GM12878 (cell line): ENCODE measurements around the gene STARD13. TPM values are rescaled to one million over a fixed set of nuclear protein-coding genes. Genes with fewer than 3 reads are reported as not detected.

Experiments
- CBX3 ChIP-seq: fragments of 200-600 bp; sonication (generic); IDR thresholded peaks from 2 replicates; pipeline ENCODE4 v1.6.1; 2016; ENCODE audit warnings: low read depth, borderline replicate concordance
- IKZF1 ChIP-seq: fragments of 450-650 bp; conservative IDR thresholded peaks from 2 replicates; pipeline ENCODE4 v1.6.1; 2017; ENCODE audit warnings: antibody characterized with exemption, mild to moderate bottlenecking
- NBN ChIP-seq: fragments of 450-650 bp; IDR thresholded peaks from 2 replicates; pipeline ENCODE4 v1.6.1; 2016
- WRNIP1 ChIP-seq: IDR thresholded peaks from 2 replicates; pipeline ENCODE4 v1.6.1; 2011; ENCODE audit warnings: low read depth, low read length, improper control_type of control experiment, borderline replicate concordance
- ZNF207 ChIP-seq: fragments of 450-650 bp; IDR thresholded peaks from 2 replicates; pipeline ENCODE4 v1.6.1; 2014; ENCODE audit warnings: antibody characterized with exemption, mild to moderate bottlenecking, borderline replicate concordance
- ZNF687 ChIP-seq: fragments of 450-650 bp; IDR thresholded peaks from 2 replicates; pipeline ENCODE4 v1.6.1; 2017; ENCODE audit warnings: mild to moderate bottlenecking, moderate library complexity
- ZSCAN29 ChIP-seq: fragments of 450-650 bp; IDR thresholded peaks from 2 replicates; pipeline ENCODE4 v1.6.1; 2017; ENCODE audit warnings: mild to moderate bottlenecking, moderate library complexity
- polyA plus RNA-seq, 11 experiments: library from polyadenylated mRNA; depleted of rRNA in 4 of 11; unstranded in 6 of 11; stranded (reverse) in 5 of 11; fragments of >200 nt; fragmentation: Nextera tagmentation in 4 of 11; fragmentation: Illumina TruSeq in 1 of 11; extraction: Ambion mirVana in 4 of 11; extraction: Trizol in 1 of 11; gene quantifications; 1 replicate in 1 of 11; 2 replicates in 10 of 11; pipeline versions ENCODE4 v1.2.1 to v1.2.3, GENCODE V29; 2011 to 2016; ENCODE audit warnings: inconsistent platforms in 2 of 11, missing spikeins in 2 of 11, low read depth in 1 of 11
- total RNA-seq, 4 experiments: library from RNA; depleted of rRNA in 3 of 4; stranded (reverse); fragments of >200 nt in 3 of 4; fragmentation: Illumina TruSeq in 1 of 4; extraction: Trizol in 1 of 4; gene quantifications; 2 replicates each; pipeline versions ENCODE4 v1.2.1 to v1.2.3, GENCODE V29; 2013 to 2021
- TF ChIP-seq, protein P1 (sequence below): IDR thresholded peaks from 2 replicates; pipeline ENCODE4 v1.6.1; 2012; ENCODE audit warnings: improper control_type of control experiment, low read depth, low read length; ENCODE audit not compliant: insufficient replicate concordance
- TF ChIP-seq, protein P2 (sequence below): fragments of 450-650 bp; formaldehyde crosslinking; IDR thresholded peaks from 2 replicates; pipeline ENCODE4 v1.5.0; 2022; ENCODE audit warnings: mild to moderate bottlenecking, missing genetic modification characterization
- TF ChIP-seq, protein P3 (sequence below): fragments of 450-650 bp; IDR thresholded peaks from 2 replicates; pipeline ENCODE4 v1.6.1; 2016; ENCODE audit warnings: mild to moderate bottlenecking

STARD13 gene
- total and polyA plus RNA-seq, 10 of the 15 experiments (the other 5 are each of a cell fraction or from before 2014, with no cell fraction given): 4.0 to 41.6 (median 10.1) TPM

DNA sequence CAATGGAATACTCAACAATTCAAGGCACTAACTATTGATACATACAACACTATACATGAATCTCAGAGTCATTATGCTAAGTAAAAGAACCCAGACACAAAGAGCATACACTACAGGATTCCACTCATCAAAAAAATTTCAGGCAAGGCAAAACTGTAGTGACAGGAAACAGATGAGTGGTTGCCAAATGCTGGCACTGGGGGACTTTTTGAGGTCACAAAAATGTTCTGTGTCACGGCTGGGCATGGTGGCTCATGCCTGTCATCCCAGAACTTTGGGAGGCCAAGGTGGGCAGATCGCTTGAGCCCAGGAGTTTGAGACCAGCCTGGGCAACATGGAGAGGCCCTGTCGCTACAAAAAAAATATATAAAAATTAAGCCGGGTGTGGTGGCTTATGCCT, 139.9 kb downstream of the STARD13 start (continued):
- TF ChIP-seq, protein P1, sequence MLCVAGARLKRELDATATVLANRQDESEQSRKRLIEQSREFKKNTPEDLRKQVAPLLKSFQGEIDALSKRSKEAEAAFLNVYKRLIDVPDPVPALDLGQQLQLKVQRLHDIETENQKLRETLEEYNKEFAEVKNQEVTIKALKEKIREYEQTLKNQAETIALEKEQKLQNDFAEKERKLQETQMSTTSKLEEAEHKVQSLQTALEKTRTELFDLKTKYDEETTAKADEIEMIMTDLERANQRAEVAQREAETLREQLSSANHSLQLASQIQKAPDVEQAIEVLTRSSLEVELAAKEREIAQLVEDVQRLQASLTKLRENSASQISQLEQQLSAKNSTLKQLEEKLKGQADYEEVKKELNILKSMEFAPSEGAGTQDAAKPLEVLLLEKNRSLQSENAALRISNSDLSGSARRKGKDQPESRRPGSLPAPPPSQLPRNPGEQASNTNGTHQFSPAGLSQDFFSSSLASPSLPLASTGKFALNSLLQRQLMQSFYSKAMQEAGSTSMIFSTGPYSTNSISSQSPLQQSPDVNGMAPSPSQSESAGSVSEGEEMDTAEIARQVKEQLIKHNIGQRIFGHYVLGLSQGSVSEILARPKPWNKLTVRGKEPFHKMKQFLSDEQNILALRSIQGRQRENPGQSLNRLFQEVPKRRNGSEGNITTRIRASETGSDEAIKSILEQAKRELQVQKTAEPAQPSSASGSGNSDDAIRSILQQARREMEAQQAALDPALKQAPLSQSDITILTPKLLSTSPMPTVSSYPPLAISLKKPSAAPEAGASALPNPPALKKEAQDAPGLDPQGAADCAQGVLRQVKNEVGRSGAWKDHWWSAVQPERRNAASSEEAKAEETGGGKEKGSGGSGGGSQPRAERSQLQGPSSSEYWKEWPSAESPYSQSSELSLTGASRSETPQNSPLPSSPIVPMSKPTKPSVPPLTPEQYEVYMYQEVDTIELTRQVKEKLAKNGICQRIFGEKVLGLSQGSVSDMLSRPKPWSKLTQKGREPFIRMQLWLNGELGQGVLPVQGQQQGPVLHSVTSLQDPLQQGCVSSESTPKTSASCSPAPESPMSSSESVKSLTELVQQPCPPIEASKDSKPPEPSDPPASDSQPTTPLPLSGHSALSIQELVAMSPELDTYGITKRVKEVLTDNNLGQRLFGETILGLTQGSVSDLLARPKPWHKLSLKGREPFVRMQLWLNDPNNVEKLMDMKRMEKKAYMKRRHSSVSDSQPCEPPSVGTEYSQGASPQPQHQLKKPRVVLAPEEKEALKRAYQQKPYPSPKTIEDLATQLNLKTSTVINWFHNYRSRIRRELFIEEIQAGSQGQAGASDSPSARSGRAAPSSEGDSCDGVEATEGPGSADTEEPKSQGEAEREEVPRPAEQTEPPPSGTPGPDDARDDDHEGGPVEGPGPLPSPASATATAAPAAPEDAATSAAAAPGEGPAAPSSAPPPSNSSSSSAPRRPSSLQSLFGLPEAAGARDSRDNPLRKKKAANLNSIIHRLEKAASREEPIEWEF: no peak
- 0 out of 2 replicates have a peak, but pooled peaks have one; percentile 20 for TF ChIP-seq IKZF1
- peak; percentile 9; the same call in 1 of the 2 replicates for TF ChIP-seq ZNF687
- TF ChIP-seq, protein P2, sequence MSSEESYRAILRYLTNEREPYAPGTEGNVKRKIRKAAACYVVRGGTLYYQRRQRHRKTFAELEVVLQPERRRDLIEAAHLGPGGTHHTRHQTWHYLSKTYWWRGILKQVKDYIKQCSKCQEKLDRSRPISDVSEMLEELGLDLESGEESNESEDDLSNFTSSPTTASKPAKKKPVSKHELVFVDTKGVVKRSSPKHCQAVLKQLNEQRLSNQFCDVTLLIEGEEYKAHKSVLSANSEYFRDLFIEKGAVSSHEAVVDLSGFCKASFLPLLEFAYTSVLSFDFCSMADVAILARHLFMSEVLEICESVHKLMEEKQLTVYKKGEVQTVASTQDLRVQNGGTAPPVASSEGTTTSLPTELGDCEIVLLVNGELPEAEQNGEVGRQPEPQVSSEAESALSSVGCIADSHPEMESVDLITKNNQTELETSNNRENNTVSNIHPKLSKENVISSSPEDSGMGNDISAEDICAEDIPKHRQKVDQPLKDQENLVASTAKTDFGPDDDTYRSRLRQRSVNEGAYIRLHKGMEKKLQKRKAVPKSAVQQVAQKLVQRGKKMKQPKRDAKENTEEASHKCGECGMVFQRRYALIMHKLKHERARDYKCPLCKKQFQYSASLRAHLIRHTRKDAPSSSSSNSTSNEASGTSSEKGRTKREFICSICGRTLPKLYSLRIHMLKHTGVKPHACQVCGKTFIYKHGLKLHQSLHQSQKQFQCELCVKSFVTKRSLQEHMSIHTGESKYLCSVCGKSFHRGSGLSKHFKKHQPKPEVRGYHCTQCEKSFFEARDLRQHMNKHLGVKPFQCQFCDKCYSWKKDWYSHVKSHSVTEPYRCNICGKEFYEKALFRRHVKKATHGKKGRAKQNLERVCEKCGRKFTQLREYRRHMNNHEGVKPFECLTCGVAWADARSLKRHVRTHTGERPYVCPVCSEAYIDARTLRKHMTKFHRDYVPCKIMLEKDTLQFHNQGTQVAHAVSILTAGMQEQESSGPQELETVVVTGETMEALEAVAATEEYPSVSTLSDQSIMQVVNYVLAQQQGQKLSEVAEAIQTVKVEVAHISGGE: no peak
- TF ChIP-seq NBN: no peak
- TF ChIP-seq, protein P3, sequence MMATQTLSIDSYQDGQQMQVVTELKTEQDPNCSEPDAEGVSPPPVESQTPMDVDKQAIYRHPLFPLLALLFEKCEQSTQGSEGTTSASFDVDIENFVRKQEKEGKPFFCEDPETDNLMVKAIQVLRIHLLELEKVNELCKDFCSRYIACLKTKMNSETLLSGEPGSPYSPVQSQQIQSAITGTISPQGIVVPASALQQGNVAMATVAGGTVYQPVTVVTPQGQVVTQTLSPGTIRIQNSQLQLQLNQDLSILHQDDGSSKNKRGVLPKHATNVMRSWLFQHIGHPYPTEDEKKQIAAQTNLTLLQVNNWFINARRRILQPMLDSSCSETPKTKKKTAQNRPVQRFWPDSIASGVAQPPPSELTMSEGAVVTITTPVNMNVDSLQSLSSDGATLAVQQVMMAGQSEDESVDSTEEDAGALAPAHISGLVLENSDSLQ: peak; percentile 35; the same call in 1 of the 2 replicates
- no peak for TF ChIP-seq ZSCAN29
- TF ChIP-seq WRNIP1: no peak
- no peak for TF ChIP-seq CBX3
- no peak for TF ChIP-seq ZNF207
